Measurements from ENCODE around the gene ATRN. TPM values are rescaled to one million over a fixed set of nuclear protein-coding genes. Genes with fewer than 3 reads are reported as not detected.

The ATRN gene
- polyA plus RNA-seq, 5 donors = 27.1 to 38.2 (median 33.9) TPM

DNA sequence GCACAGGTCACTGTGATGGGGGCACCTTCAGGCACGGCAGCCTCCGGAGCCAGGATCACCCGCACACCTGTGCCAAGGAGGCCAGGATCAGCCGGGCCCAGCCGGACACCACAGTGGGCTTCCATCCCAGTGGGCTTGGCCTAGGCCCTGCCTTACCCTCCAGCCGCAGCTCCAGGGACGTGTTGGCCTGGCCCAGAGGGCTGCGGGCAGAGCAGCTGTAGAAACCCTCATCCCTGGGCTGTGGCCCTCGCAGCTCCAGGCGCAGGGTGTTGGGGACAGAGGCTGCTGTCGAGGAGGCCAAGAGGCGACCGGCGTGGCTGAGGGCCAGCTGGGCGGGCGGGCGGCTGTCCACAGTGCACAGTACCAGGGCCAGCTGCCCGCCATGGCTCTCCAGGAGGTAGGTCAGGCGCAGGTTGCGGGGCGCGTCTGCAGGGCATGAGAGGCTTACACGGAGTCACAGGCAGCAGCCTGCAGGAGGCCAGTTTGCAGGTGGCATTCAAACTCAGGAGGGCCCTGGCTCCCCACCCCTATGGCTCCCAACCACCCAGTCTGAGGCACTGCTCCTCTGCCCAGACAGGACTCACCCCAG lies 222.0 kb downstream of the ATRN start:
- no peak for DNase-seq

- no peak for DNase-seq
Measured at GRCh38 chr20:3693376-3693775, 222.6 kb downstream of the ATRN start.

- DNase-seq = no peak
Measured at GRCh38 chr20:3694864-3695263, 224.0 kb downstream of the ATRN start.

- DNase-seq = no peak
Measured at GRCh38 chr20:3696200-3696599, 225.4 kb downstream of the ATRN start.

DNA sequence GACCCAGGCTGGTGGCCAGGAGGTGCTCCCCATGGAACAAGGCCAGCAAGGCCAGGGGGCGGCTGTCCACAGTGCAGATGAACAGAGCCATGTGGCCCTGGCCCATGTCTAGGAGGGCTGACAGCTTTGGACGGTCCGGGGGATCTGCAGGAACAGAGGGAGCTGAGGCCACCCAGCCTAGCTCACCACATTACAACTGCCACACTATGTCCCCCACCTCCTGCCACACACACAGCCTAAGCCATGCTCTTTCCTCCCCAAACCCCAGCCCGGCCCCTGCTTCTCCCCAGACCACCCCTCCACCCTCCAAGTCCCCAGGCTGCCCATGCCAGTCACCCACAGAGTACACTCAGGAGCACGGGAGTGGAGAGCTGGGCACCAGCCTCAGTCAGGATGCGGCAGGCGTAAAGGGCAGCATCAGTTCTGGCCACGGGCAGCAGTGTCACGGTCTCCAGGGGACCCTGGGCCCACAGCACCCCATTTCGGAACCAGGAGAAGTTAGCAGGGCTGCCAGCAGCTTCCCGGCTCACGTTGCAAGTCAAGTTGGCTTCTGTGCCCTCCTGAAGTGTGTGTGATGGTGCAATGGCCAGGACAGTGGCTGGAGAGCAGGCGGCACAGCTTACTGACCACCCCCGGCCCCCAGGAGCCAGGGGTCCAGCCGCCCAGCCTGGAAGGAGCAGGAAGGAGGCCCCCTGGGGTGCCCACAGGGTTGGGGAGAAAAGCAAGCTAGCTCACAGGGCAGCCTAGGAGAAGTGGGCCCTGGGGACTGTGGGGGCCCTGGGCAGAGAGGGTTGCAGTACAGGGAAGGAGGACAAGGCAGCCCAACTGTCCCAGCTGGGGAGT lies 226.1 kb downstream of the ATRN start:
- DNase-seq = no peak

- no peak for DNase-seq
Measured at GRCh38 chr20:3697588-3698305, 226.9 kb downstream of the ATRN start.

DNA sequence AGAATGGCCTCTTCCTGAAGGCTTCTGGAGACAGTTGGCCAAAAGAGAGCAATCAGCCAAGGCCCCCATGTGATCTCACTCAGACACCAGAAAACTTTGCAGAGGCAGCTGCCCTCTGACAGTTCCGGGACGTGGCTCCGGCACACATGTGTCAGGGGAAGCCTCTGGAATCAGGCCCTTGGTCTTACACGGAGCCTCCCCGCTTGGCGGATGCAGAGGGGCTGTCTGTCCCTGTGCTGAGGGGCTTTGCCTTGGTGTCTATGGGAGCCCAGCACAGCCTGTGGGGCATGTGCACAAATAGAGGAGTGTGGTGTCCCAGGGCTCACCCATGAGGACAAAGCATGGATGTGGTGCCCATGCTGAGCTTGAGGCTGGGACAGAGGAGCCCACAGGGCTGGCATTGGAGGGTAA lies 227.8 kb downstream of the ATRN start:
- no peak for DNase-seq

DNA sequence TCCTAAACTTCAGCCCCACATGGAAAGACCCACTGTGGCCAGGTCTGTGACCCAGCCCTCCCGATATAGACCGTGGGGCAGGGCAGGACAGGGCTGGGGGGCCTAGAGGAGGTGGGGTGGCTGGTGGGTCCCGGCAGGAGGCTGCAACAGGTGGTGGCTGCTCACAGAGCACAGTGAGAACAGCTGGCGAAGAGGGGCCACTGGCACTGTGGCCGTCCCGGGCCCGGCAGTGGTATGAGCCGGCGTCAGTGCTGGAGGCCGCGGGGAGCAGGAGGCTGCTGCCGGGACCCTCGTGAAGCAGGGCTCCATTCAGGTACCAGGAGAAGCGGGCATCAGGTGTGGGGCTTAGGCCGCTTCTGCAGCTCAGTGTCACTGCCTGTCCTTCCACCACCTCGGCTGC lies 228.2 kb downstream of the ATRN start:
- DNase-seq = no peak

Other genes with a start within 250 kb of the ATRN start
- 1 to 10 TPM in 2 of 5 donors, under 1 TPM in 3; 0.74 to 1.3 (median 0.86) TPM for gene SLC4A11, start 231.8 kb upstream of the ATRN start, polyA plus RNA-seq (ENCODE audit: insufficient read depth in 1 of 5, insufficient read length in 5 of 5, low replicate concordance in 1 of 5)
- 10 to 100 TPM; 19.5 to 26.7 (median 24.1) TPM for gene DNAAF9, start 63.3 kb upstream of the ATRN start, polyA plus RNA-seq (ENCODE audit: insufficient read depth in 1 of 5, insufficient read length in 5 of 5, low replicate concordance in 1 of 5)
- gene GFRA4, start 192.4 kb downstream of the ATRN start, polyA plus RNA-seq (ENCODE audit: insufficient read depth in 1 of 5, insufficient read length in 5 of 5, low replicate concordance in 1 of 5) = not detected
- gene ADAM33, start 211.0 kb downstream of the ATRN start, polyA plus RNA-seq (ENCODE audit: insufficient read depth in 1 of 5, insufficient read length in 5 of 5, low replicate concordance in 1 of 5) = 10 to 100 TPM in 3 of 5 donors, 1 to 10 TPM in 2; 8.3 to 16.1 (median 10.2) TPM
- gene SIGLEC1, start 241.6 kb downstream of the ATRN start, polyA plus RNA-seq (ENCODE audit: insufficient read depth in 1 of 5, insufficient read length in 5 of 5, low replicate concordance in 1 of 5) = 1 to 10 TPM; 1.6 to 2.9 (median 2.1) TPM

All from right lung (tissue), 5 donors.